NK-92 (cell line): ENCODE data around the gene ZBTB40.

ENCODE experiments used
- DNase-seq: peaks from one replicate; lab custom pipeline; 2025; ENCODE audit not compliant: unreplicated experiment; lab: John Stamatoyannopoulos, UW

The ZBTB40 gene

DNA sequence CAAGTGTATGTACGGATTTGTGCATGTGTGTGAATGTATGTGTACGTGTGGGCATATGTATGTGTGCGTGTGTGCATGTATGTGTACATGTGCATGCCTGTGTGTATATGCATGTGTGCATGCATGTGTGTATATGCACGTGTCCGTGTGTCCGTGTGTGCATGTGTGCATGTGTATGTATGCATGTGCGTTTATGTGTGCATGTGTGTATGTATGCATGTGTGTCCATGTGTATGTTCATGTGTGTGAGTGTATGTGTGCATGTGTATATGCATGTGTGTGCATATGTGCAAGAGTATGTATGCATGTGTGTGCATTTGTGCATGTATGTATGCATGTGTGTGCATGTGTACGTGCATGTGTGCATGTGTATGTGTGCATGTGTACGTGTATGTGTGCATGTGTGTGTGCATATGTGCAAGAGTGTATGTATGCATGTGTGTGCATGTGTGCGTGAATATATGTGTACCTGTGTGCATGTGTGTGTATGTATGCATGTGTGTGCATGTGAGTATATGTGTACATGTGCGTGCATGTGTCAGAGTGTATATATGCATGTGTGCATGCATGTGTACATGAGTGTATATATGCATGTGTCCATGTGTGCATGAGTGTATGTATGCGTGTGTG, 127.2 kb downstream of the ZBTB40 start:
- DNase-seq = no peak

DNA sequence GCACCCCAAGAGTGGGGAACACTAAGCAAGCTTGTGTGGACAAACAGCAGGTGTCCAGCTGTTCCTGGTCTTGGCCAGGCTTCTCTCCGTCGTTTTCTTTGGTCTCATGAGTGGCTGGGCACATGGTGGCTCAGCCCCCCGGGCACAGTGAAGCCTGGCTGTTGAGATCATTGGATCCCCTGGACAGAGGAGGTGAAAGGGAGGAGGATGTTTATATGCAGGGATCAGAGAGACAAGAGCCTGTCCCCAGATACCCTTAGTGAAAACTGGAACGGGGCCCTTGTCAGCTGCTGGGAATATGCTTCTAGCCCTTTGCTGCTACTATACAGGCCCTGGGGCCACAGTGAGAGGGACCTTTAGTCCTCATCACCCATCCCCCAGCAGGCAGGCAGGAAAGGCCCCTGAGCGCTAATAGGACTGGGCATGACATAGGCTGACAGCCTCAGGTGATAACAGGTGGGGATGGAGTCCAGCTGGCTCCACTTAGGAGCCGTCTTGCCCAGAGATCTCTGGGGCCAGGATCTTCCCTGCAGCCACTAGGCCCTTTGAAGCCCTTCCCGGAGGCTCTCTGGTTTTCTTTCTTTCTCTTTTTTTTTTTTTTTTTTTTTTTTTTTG, 128.0 kb downstream of the ZBTB40 start:
- DNase-seq = no peak
